ENCODE data around the gene SYP.

DNA sequence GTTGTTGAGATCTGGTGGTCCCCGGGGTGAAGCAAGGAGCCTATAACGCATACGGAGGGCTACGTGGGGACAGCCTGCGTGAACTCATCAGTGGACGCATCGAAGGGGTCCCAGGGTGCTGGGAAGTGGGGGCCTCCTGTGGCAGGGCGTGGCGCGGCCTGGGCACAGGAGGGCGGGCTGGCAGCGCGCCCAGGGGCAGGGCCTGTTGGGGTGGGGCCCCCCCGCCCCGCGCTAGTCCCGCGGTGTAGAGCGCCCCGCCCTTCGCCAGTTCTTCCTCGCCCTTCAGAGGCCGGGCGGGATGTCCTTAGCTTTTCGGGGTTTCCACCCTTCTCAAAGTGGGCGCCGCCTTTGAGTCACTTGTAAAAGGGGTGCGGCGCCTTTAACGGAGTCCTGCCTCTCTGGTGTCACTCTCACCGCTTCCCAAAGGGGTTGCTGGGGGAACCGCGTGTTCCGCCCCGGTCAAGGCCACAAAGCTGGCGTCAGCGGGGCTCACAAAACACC, 27.7 kb downstream of the SYP start:
- TF ChIP-seq CTCF (IDR thresholded peaks at IDR 0.05) (no peak), POLR2A (IDR thresholded peaks at IDR 0.05) (peak in 1 of 2 donors; percentile 17)
